Renal cortical epithelial cell (primary cell): ENCODE measurements around the gene EXOSC5. TPM values are rescaled to one million over a fixed set of nuclear protein-coding genes. Genes with fewer than 3 reads are reported as not detected.
"Not testable (repeated sequence)": the region's sequence is repeated elsewhere in the genome, so short reads cannot be mapped to it uniquely, and the experiment has no call there.

Experiments used
- DNase-seq: peaks from one replicate; pipeline ENCODE4 v3.0.0-alpha.2; 2011; ENCODE audit warnings: low read depth
- total RNA-seq: library from RNA; depleted of rRNA; stranded (reverse); fragments of >200 nt; gene quantifications from 2 replicates; pipeline ENCODE4 v1.2.3, GENCODE V29; 2014

EXOSC5 gene
- total RNA-seq, 1 donor from 2014 or later = 8.2 TPM

DNA sequence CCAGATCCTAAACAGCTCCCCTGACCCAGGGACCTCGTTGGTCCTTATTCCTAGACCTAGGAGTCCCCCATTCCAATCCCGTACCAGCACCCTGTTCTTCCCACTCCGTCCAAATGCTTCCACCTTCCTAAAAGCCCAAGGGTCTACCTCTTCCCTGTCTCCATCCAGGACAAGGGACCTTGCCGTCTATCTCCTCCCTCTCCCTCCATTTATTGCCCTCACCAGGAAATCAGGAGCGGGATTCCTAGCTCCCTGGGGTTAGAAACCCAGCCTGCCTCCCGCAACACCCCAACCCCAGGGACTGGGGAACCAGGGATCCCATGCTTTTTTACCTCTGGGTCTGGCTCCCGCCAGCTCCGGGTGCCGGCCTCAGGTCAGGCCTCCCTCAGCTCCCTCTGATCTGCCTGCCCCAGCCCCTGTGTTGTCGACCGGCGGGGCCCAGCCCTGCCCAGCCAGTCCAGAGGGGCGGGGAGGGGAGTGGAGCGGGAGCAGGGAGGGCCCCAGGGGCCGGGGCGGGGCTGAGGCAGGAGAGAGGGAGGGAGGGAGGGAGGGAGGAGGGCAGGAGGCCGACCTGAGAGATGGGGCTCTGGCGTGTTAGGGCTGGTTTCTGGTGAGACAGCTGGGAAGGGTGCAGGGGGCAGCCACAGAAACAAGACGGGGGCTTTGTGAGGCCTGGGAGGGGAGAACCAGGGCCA lies 29.9 kb upstream of the EXOSC5 start, which contains the start of gene B3GNT8:
TSS of gene B3GNT8 (minus strand) at position 423 of the 695 bp plus-strand sequence. CDS start 596 bp downstream, outside the sequence.
- peak; percentile 30 for DNase-seq

DNA sequence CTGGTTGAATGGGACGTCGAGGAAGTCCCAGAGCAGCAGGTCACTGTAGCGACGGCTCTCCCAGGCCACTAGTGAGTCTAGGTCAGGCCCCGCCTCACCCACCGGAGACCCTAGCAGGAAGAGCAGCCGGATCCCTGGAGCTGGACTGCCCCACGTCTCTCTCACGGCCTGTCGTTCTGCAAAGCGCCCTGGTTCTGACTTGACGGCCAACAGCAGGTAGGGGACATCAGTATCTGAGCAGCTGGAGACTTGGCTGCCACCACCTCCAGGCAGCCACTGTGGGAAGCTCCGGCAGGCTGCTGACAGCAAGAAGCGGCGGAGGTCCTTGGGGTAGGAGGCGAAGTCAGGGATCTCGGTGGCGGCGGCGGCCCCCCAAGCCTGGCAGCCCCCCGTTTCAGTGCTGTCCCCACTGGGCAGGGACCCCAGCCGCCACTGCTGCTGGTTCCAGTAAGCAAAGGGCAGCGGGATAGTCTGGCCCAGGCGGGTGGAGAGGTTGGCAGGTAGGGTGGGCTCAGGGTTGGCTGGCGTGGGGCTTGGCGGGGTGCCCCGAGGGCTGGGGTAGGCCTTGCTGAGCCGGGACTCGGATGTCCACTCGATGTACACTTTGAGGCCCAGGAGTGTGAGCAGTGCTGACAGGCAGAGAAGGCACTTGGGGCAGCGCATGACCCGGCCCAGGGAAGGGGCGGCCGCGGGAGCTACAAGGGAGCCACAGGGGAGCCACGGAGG lies 29.1 kb upstream of the EXOSC5 start:
- DNase-seq = no peak

DNA sequence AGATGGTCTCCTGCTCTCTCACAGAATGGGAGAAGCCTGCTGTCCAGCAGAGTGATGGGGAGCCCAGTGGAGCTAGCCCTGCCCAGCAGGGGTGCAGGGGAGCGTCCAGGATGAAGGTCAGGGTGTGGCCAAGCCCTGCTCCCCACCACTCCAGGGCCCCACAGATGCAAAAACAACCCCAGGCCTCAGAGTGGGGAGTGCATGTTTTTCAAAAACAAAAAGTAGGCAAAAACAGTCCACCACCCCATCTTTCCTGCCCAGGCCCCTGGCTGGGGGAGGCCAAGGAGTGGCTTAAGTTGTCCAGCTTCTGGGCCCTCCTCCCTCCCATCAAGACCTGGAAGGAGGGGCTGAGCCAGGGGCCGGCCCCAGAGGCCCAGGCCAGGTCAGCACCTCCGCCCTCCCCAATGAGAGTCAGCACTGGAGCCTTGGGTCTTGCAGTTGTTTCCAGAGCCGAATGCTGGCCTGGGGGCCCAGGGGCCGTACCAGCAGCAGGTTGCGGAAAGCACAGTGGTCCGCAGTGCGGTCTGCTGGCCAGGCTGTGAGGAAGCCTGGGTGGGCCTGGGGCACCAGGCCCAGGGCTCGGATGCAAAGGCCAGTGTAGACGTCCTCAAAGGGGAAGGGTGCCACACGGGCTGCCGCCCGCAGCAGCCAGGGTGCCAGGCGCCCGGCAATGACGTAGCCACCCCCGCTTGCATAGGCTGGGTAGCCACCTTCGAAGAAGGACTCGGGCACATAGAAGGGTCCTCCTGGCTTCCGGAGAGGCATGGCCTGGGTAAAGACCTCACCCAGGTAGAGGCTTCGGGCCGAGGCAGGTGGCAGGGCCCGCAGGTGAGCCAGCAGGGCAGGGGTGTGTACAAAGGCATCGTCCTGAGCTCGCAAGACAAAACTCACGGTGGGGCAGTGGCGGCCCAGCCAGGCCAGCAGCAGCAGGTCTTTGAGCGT lies 28.3 kb upstream of the EXOSC5 start:
- no peak for DNase-seq

GRCh38 chr19:41424335-41425173 lies 27.4 kb upstream of the EXOSC5 start:
- no peak for DNase-seq

DNA sequence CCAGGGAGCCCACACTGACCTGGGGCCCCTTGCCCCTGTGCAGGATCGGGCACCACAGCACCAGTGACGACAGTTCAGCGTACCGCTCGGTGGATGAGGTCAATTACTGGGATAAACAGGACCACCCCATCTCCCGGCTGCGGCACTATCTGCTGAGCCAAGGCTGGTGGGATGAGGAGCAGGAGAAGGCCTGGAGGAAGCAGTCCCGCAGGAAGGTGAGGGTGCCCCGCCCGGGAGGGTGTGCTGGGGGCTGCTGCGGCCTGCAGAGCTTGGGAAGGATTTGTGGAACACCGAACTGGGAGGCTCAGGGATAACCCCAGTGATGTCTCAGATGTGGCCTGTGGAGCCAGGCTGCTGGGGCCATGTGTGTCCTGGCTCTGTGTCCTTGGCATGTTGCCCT lies 25.8 kb upstream of the EXOSC5 start:
- DNase-seq = no peak

DNA sequence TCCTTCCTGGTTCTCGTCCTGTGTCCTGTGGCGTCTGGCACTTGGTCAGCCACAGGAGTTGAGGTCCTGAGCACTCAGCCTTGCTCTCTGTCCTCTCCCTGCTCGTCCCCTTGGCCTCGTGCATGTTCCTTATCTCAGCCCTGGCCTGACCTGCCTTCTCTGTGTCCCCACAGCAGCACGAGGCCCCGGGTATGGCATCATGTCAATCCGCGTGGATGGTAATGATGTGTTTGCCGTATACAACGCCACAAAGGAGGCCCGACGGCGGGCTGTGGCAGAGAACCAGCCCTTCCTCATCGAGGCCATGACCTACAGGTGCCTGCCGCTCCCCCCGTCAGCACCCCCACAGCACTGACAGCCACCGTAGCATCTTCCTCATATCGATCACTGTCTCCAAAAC lies 25.3 kb upstream of the EXOSC5 start:
- no peak for DNase-seq

DNA sequence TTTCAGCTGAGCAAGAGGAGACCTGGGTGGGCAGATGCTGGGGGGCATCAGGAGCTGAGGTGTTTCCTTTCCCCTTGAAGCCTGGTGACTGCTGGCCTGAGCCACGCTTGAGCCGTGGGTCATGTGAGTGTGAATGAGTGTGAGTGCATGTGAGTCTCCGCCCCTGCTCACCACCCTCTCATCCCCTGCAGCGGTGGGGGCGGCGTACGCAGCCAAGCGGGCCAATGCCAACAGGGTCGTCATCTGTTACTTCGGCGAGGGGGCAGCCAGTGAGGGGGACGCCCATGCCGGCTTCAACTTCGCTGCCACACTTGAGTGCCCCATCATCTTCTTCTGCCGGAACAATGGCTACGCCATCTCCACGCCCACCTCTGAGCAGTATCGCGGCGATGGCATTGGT lies 24.8 kb upstream of the EXOSC5 start:
- no peak for DNase-seq

DNA sequence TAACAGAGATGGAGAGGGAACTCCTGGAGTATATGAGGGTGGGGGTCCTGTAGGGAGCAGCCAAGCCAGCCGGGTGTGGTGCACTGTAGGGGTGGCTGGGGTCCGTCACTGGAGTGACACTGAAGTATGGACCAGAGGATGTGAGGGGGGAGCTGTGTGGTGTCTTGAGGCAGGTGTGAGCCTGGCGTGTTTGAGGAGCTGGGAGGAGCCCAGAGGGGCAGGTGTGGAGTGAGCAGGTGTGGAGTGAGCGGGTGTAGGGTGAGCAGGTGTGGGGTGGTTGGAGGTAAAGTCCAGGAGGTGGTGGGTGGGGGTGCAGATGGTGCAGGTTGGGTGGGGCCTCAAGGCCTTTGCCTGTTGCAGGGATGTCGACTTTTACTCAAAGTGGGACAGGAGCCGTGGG lies 24.2 kb upstream of the EXOSC5 start:
- DNase-seq = no peak

GRCh38 chr19:41420101-41420880 lies 23.1 kb upstream of the EXOSC5 start:
- DNase-seq = no peak

- DNase-seq = no peak
Measured at GRCh38 chr19:41416194-41416674, 19.1 kb upstream of the EXOSC5 start.

GRCh38 chr19:41415154-41415571 lies 18.0 kb upstream of the EXOSC5 start:
- DNase-seq = no peak

GRCh38 chr19:41414461-41414860 lies 17.3 kb upstream of the EXOSC5 start:
- no peak for DNase-seq

DNA sequence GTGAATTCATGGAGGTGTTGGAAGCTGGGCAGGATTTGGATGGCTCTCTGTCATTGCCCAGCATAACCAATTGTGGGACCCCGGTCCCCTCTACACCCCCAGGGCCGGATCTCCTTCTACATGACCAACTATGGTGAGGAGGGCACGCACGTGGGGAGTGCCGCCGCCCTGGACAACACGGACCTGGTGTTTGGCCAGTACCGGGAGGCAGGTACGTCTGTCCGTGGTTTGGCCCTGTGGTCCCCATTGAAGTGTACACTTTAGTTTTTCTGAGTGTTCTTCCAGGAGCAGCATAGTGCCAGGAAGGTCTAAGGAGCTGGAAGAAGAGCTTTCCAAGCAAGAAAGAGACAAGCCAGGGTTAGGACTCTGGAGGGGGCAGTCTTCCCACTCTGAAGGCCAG lies 16.8 kb upstream of the EXOSC5 start:
- DNase-seq = no peak

GRCh38 chr19:41412953-41413352 lies 15.8 kb upstream of the EXOSC5 start:
- no peak for DNase-seq

DNA sequence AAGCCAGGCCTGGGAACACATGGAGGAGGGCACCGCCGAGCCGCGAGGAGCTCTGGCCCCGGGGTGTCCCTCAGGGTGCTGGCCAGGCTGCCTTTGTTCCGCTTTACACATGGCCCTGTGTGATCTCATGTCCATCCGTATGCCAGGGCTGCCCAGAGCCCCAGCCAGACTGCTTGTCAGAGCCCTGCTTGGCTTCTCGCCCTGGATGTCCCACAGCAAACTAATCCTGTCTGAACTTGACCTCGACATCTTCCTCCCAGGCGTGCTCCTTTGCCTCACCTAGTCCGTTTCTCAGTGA lies 14.8 kb upstream of the EXOSC5 start:
- no peak for DNase-seq

DNA sequence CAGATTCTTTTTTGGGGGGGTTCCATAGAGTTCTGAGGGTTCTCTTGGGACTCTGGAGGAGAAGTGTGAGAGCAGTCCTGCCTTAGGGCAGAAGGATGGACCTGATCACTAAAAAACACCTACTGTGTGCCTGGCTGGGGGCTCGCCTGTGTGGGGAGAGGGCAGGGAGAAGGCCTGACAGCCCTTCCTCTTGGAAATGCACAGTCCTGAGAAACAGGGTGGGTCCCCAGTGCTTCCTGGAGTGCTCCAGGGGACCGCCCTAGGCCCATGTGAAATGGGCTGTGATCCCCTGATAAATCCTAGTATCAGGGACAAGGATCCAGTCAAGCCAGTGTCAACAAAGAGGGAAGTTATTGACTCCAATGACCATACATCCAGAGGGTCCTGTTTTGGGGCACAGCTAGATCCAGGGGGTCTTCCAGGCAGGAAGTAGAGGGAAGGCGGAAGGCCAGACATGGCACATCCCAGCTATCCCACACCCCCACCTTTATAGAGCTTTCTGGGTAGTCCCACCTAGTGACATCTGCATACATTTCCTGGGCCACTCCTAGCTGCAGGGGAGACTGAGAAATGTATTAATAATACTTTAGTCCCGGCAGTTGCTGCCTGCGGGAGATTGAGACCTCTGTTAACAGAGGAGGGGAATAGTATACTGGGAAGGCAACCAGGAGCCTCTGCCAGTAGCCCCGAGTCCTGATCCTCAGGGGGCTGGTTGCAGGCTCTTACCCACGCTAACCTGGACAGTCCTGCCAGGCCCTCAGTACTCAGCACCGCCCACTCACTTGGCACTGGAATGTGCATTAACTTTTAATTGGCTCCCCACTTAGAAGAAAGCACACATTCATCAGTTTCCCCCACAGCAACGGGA lies 14.2 kb upstream of the EXOSC5 start:
- DNase-seq = peak; percentile 21

DNA sequence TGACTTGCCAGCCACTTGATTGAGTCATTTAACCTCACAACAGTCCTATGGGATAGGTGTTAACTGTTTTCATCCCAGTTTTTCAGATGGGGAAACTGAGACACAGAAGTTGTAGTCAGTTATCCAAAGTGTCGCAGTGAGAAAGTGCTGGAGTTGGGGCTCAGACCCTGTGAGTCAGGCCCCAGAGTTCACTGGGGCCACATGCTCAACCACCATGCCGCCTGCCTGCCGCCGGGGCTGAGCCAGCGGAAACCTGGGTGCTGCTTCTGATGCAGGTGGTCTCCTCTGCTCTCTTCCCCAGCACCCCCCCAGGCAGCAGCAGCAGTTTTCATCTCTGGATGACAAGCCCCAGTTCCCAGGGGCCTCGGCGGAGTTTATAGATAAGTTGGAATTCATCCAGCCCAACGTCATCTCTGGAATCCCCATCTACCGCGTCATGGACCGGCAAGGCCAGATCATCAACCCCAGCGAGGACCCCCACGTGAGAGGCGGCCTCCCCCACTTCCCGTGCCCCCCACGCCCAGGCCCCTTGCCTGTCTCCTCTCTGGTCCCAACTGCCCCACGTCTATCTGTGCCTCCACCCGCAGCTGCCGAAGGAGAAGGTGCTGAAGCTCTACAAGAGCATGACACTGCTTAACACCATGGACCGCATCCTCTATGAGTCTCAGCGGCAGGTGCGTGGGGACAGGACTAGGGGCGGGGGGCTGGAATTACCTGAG lies 13.3 kb upstream of the EXOSC5 start:
- no peak for DNase-seq

DNA sequence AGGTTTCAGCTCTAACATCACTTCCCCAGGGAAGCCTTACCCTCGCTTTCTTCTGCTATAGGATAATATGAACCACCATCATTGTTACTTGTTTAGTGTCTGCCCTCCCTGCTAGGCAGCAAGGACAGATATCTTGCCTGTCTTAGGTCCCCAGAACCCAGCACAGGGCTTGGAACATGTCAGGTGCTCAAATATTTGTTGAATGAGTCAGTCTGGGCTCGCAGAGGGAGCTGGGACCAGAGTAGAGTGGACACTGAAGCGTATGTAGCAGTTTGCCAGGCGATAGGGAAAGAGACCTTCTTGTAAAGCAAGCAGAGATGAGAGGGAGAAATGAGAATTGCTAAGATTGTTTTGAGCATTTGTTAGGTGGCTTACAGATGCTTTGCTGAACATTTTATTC lies 12.1 kb upstream of the EXOSC5 start:
- DNase-seq = peak; percentile 82

GRCh38 chr19:41408846-41409245 lies 11.7 kb upstream of the EXOSC5 start:
- DNase-seq = not testable (repeated sequence)
